HFFc6 (cell line): ENCODE measurements around the gene UBQLN2. TPM values are rescaled to one million over a fixed set of nuclear protein-coding genes. Genes with fewer than 3 reads are reported as not detected.

Source experiments
- DNase-seq: peaks from one replicate; pipeline ENCODE4 v3.0.0-alpha.2; 2018
- H3K27ac Mint-ChIP-seq: 2 replicates; pipeline ENCODE4 v1.8.0; 2020; ENCODE audit warnings: mild to moderate bottlenecking, mixed read lengths
- H3K27me3 Mint-ChIP-seq: 2 replicates; pipeline ENCODE4 v1.8.0; 2021; ENCODE audit warnings: mild to moderate bottlenecking, moderate library complexity, mixed read lengths; ENCODE audit not compliant: insufficient read depth
- H3K36me3 Mint-ChIP-seq: 2 replicates; pipeline ENCODE4 v1.8.0; 2021; ENCODE audit warnings: low read depth, mixed read lengths
- H3K4me1 Mint-ChIP-seq: 2 replicates; pipeline ENCODE4 v1.8.0; 2020; ENCODE audit warnings: low read depth, mixed read lengths
- H3K4me3 Mint-ChIP-seq: 2 replicates; pipeline ENCODE4 v1.8.0; 2020; ENCODE audit warnings: mild to moderate bottlenecking, moderate library complexity, mixed read lengths
- H3K9me3 Mint-ChIP-seq: 2 replicates; pipeline ENCODE4 v1.8.0; 2020; ENCODE audit warnings: mild to moderate bottlenecking, mixed read lengths
- CTCF ChIP-seq: fragments of 200-600 bp; sonication (generic); IDR thresholded peaks from 2 replicates; pipeline ENCODE4 v1.5.0; 2021; ENCODE audit warnings: antibody characterized with exemption, mild to moderate bottlenecking
- total RNA-seq, 6 experiments: library from RNA; stranded (reverse); fragmentation: NEBNext Ultra II Directional; extraction: Animal tissue kit (Norgen Biotek cat#: 25700); gene quantifications; 2 replicates in 1 of 6; 3 replicates in 5 of 6; pipeline ENCODE4 v1.2.3, GENCODE V29; 2021

Gene UBQLN2
- total RNA-seq, 6 experiments from 2014 or later = 33.3 to 47.4 (median 39.3) TPM

- no peak overlapping the region for H3K27ac Mint-ChIP-seq
- no peak for DNase-seq
- H3K36me3 Mint-ChIP-seq = no peaks in the 10 kb centered on the region
- H3K9me3 Mint-ChIP-seq = no peaks in the 10 kb centered on the region
- H3K4me1 Mint-ChIP-seq = no peaks in the 10 kb centered on the region
- TF ChIP-seq CTCF = no peak
- peaks cover 4% of the 10 kb centered on the region; the same call in 1 of the 2 replicates for H3K27me3 Mint-ChIP-seq
- H3K4me3 Mint-ChIP-seq = no peak overlapping the region
Measured at GRCh38 chrX:56554870-56555269, 8.6 kb upstream of the UBQLN2 start.

- no peak overlapping the region for H3K27ac Mint-ChIP-seq
- H3K9me3 Mint-ChIP-seq = no peaks in the 10 kb centered on the region
- no peak overlapping the region for H3K4me3 Mint-ChIP-seq
- H3K4me1 Mint-ChIP-seq = no peaks in the 10 kb centered on the region
- no peaks in the 10 kb centered on the region for H3K36me3 Mint-ChIP-seq
- no peak for DNase-seq
- no peak for TF ChIP-seq CTCF
- no peaks in the 10 kb centered on the region for H3K27me3 Mint-ChIP-seq
Measured at GRCh38 chrX:56557376-56557929, 6.0 kb upstream of the UBQLN2 start.

- H3K36me3 Mint-ChIP-seq = peaks cover 12% of the 10 kb centered on the region; the same call in 1 of the 2 replicates
- peak overlapping the region; percentile 98 for H3K27ac Mint-ChIP-seq
- H3K4me1 Mint-ChIP-seq = peaks cover 30% of the 10 kb centered on the region
- H3K9me3 Mint-ChIP-seq = no peaks in the 10 kb centered on the region
- peak overlapping the region; percentile 96 for H3K4me3 Mint-ChIP-seq
- DNase-seq = peak; percentile 19
- TF ChIP-seq CTCF = no peak
- no peaks in the 10 kb centered on the region for H3K27me3 Mint-ChIP-seq
Measured at GRCh38 chrX:56564164-56564885, 898 bp downstream of the UBQLN2 start.

GRCh38 chrX:56564921-56565840, 1.8 kb downstream of the UBQLN2 start:
- no peak for DNase-seq

More at GRCh38 chrX:56564921-56565840, 1.8 kb downstream of the UBQLN2 start:
- TF ChIP-seq CTCF = no peak
- H3K36me3 Mint-ChIP-seq = peaks cover 12% of the 10 kb centered on the region; the same call in 1 of the 2 replicates
- H3K27ac Mint-ChIP-seq = no peak overlapping the region
- H3K4me3 Mint-ChIP-seq = peak overlapping the region; percentile 96
- H3K27me3 Mint-ChIP-seq = no peaks in the 10 kb centered on the region
- no peaks in the 10 kb centered on the region for H3K9me3 Mint-ChIP-seq
- peaks cover 30% of the 10 kb centered on the region for H3K4me1 Mint-ChIP-seq
